BLaER1 treated with 17β-estradiol and CSF1 and Interleukin-3, amounts not matched to agents 10 nM and 100 nM (cell line): ENCODE results near the gene SDK1.

Source experiments
- H3K27ac ChIP-seq, 11 experiments: shearing (Covaris generic); formaldehyde crosslinking; 2 replicates each; pipeline ENCODE4 v1.8.1; 2022
- H3K27me3 ChIP-seq, 11 experiments: shearing (Covaris generic); formaldehyde crosslinking; 2 replicates each; pipeline ENCODE4 v1.8.1; 2022
- H3K36me3 ChIP-seq, 11 experiments: shearing (Covaris generic); formaldehyde crosslinking; 2 replicates each; pipeline ENCODE4 v1.8.1; 2022
- H3K4me1 ChIP-seq, 10 experiments: shearing (Covaris generic); formaldehyde crosslinking; 2 replicates each; pipeline ENCODE4 v1.8.1; 2022
- H3K4me2 ChIP-seq, 11 experiments: shearing (Covaris generic); formaldehyde crosslinking; 2 replicates each; pipeline ENCODE4 v1.8.1; 2022
- H3K4me3 ChIP-seq, 10 experiments: shearing (Covaris generic); formaldehyde crosslinking; 2 replicates each; pipeline ENCODE4 v1.8.1; 2022
- H3K9ac ChIP-seq, 11 experiments: shearing (Covaris generic); formaldehyde crosslinking; 2 replicates each; pipeline ENCODE4 v1.8.1; 2022
- H3K9me3 ChIP-seq, 11 experiments: shearing (Covaris generic); formaldehyde crosslinking; replicated peaks in 1 of 11; 2 replicates each; pipeline ENCODE4 v1.8.1; 2022
- H4K20me1 ChIP-seq, 11 experiments: shearing (Covaris generic); formaldehyde crosslinking; 2 replicates each; pipeline ENCODE4 v1.8.1; 2022
- Cebpa-rat ChIP-seq, 11 experiments: shearing (Covaris generic); IDR thresholded peaks; 2 replicates each; pipeline ENCODE4 v1.8.1; 2022

The SDK1 gene

DNA sequence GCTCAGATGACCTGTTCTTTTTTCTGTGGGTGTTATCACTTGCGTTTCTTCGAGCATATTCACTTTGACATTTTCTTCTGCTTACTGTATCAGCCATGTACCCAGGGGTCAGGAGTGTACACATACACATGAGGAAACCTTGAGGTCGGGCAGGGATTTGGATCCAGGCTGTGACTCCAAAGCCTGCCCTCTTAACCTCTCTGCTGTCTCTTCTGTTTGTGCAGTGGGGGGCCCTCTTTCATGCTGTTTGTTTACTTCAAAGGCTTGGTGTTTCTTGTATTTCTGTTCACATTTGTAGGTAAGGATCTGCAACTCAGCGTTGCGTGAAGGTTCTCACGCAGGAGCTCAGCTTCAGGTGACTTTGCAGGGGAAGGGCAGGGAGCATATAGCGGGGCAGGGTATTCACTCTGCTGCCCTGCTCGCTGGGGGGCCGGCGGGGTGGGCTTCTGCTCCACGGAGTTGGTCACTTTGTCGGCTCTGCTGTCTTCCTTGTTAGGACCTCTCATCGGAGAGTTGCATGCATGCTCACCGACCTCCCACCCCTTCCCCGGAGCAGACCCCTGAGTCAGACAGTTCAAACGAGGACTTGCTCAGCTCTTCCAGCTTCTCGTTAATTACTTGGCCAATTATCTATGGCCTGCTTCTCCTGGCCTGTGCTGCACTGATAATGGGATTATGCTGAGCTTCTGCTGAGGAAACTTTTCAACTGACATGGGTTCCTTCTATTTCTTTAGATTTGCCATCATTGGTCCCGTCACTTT, 77.5 kb downstream of the SDK1 start:
- Histone ChIP-seq H3K4me1 (no peaks in the 10 kb centered on the region), H3K36me3 (no peaks in the 10 kb centered on the region), H3K27ac (no peak overlapping the region), H4K20me1 (no peaks in the 10 kb centered on the region), H3K4me3 (no peak overlapping the region), H3K4me2 (no peak overlapping the region), H3K9me3 (no peaks in the 10 kb centered on the region), H3K27me3 (no peaks in the 10 kb centered on the region), H3K9ac (no peak overlapping the region)
- no peak for TF ChIP-seq Cebpa-rat (IDR thresholded peaks at IDR 0.05)

DNA sequence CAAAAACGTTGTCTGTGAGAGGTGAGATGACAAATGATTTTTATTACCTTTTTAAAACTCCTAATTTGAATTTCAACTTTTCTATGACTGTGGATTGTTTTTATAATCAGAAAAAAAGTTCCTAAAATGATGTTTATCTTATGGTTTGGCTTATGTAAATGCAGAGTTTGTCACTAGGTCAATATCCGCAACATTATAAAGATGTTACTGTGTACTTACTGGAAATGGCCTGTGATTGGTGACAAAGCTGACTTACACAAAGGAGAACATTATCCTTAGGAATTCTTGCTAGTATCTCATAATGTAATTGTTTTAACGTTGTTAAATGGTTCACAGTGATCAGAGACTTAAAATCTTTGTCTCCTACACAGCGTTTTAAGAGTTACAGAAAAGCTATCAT, 79.0 kb downstream of the SDK1 start:
- no peak overlapping the region for H3K4me2 ChIP-seq
- H3K4me1 ChIP-seq, result no peaks in the 10 kb centered on the region
- H3K36me3 ChIP-seq, result no peaks in the 10 kb centered on the region
- no peaks in the 10 kb centered on the region for H4K20me1 ChIP-seq
- H3K4me3 ChIP-seq, result no peak overlapping the region
- H3K27ac ChIP-seq, result no peak overlapping the region
- no peaks in the 10 kb centered on the region for H3K27me3 ChIP-seq
- no peaks in the 10 kb centered on the region for H3K9me3 ChIP-seq
- H3K9ac ChIP-seq, result no peak overlapping the region
- no peak for TF ChIP-seq Cebpa-rat (IDR thresholded peaks at IDR 0.05)

DNA sequence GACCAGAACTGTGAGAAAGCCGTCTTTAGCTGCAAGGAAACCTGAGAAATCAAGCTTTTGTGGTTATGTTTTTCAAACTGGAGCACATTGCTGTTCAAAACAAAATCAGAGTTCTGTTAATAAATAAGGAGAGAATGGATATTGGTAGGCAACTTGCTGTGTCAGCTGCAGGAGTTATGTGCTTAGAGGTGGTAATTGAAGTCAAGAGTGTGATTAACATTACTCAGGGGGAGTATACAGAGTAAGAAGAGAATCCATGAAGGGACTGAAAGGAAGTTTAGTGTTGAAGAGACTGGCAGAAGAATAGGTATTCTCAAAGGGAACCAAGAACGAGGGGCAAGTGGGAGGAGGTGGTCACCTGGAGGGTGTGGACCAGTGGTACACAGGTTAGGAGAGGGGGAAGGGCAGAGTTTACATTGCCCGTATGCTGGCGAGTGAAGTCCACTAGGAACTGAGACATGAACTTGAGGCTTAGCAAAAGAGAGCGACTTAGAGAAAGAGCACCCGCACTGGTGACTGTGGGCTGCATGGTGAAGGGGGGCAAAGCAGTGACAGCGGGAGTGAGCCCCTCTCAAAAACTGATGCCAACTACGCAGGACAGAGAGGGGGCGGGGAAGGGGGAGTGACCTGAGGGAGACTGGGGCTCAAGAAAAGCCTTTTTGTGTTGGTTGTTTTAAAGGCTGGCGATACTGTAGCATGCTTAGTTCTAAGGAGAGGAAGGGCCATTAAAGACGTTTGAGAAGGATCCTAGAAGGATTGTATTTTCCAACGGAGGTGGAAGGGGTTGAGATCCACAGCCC, 80.0 kb downstream of the SDK1 start:
- no peak for TF ChIP-seq Cebpa-rat (IDR thresholded peaks at IDR 0.05)
- Histone ChIP-seq H3K9ac (no peak overlapping the region), H3K4me3 (no peak overlapping the region), H3K36me3 (no peaks in the 10 kb centered on the region), H3K27ac (no peak overlapping the region), H3K9me3 (no peaks in the 10 kb centered on the region), H3K4me2 (no peak overlapping the region), H3K27me3 (no peaks in the 10 kb centered on the region), H4K20me1 (no peaks in the 10 kb centered on the region), H3K4me1 (no peaks in the 10 kb centered on the region)

DNA sequence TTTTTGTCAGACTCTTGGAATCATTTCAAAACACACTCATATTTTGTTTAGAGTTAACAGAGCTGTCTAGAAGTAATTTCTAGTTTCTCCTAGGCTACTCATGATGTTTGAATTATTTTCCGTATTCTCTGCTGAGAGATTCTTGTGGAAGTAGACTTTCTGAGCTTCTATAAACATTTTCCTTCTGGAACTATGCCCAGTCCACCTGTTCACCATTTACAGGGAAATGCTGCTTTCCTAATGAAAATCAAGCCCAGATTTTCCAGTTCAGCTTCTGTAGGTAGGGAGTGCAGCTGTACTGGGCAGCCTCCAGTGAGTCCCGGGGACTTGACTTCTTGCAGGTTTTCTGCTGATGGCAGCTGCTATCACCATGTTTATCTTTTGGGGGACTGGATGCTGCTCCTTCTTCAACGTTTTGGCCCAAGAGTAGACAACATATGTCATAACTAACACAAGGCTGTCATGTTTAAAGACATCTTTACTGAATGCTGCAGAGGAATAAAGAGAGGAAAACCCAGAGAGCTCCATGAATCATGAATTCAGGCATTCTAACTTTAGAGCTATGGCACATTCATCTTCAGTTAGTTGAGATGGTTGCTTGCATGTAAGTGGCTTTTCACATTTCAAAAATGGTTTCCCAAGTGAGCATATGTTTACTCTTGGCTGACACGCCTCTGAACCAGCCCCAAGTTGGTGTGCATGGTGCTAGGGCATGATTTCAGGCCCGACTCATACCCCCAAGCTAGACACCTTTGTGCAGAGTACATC, 85.6 kb downstream of the SDK1 start:
- no peak overlapping the region for H3K9ac ChIP-seq
- H3K4me1 ChIP-seq, result no peaks in the 10 kb centered on the region
- no peak overlapping the region for H3K4me3 ChIP-seq
- no peaks in the 10 kb centered on the region for H3K27me3 ChIP-seq
- H3K27ac ChIP-seq, result no peak overlapping the region
- no peaks in the 10 kb centered on the region for H3K36me3 ChIP-seq
- H3K9me3 ChIP-seq, result peaks cover 0 to 6% (median 0%) of the 10 kb centered on the region in 11 experiments; a peak in 1 of 22 replicates
- no peak for TF ChIP-seq Cebpa-rat (IDR thresholded peaks at IDR 0.05)
- H4K20me1 ChIP-seq, result no peaks in the 10 kb centered on the region
- no peak overlapping the region for H3K4me2 ChIP-seq

DNA sequence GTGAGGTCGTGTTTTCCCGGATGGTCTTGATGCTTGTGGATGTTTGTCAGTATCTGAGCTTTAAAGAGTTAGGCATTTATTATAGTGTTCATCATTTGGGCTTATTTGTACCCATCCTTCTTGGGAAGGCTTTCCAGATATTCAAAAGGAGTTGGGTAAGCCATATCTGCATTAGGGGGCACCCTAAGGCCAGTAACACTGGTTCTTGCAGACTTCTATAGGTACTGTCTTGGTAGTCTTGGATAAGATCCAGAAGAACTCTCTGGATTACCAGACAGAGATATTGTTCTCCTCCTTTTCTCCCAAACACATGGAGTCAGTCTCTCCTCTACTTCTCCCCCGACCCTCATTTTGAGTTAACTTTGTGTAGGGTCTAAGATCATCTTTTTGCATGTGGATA, 92.8 kb downstream of the SDK1 start:
- H3K4me1 ChIP-seq, result no peaks in the 10 kb centered on the region
- H3K27ac ChIP-seq, result no peak overlapping the region
- H3K27me3 ChIP-seq, result no peaks in the 10 kb centered on the region
- peaks cover 20 to 37% (median 29%) of the 10 kb centered on the region in 11 experiments for H3K9me3 ChIP-seq
- H4K20me1 ChIP-seq, result no peaks in the 10 kb centered on the region
- no peaks in the 10 kb centered on the region for H3K36me3 ChIP-seq
- no peak overlapping the region for H3K4me3 ChIP-seq
- TF ChIP-seq Cebpa-rat (IDR thresholded peaks at IDR 0.05), result no peak
- H3K9ac ChIP-seq, result no peak overlapping the region
- no peak overlapping the region for H3K4me2 ChIP-seq

DNA sequence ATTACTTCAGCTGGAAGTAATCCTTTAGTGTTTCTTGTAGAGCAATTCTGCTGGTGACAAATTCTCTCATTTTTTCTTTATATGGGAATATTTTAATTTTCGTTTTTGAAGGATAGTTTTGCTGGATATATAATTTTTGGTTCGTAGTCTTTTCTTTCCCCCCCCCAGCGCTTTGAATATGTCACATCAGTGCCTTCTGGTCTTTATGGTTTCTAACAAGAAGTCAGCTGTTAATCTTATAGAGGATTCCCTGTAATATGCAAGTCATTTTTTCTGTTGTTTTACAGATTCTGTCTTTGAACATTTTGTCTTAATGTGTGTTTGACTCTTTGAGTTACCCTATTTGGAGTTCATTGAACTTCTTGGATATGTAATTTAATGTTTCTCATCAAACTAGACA, 96.3 kb downstream of the SDK1 start:
- Histone ChIP-seq H3K4me1 (no peaks in the 10 kb centered on the region), H3K36me3 (no peaks in the 10 kb centered on the region), H3K9me3 (peaks cover 22 to 40% (median 32%) of the 10 kb centered on the region in 11 experiments), H4K20me1 (no peaks in the 10 kb centered on the region), H3K27me3 (no peaks in the 10 kb centered on the region), H3K9ac (no peak overlapping the region), H3K27ac (no peak overlapping the region), H3K4me3 (no peak overlapping the region), H3K4me2 (no peak overlapping the region)
- no peak for TF ChIP-seq Cebpa-rat (IDR thresholded peaks at IDR 0.05)

DNA sequence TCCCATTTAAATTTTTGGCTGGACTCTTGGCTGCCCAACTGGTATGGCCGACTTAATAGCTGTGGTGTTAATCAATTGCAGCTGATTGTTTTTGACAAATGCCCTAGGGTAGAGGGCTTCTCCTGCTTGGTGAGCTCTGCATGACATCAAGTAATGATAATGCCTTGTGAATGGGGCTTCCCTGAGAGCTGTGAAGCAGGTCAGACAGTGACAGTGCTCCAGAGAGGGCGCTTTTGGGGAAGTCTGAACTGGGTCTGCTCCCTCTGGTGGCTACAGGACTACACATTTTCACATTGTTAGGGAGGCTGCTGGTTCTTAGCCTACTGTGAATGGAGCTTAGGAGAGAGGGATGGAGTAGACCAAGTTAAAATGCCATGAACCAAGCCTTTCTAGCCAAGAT, 98.8 kb downstream of the SDK1 start:
- no peaks in the 10 kb centered on the region for H3K4me1 ChIP-seq
- no peaks in the 10 kb centered on the region for H4K20me1 ChIP-seq
- H3K4me3 ChIP-seq, result no peak overlapping the region
- H3K4me2 ChIP-seq, result no peak overlapping the region
- no peak overlapping the region for H3K27ac ChIP-seq
- peaks cover 21 to 28% (median 24%) of the 10 kb centered on the region in 11 experiments for H3K9me3 ChIP-seq
- no peaks in the 10 kb centered on the region for H3K36me3 ChIP-seq
- H3K9ac ChIP-seq, result no peak overlapping the region
- H3K27me3 ChIP-seq, result no peaks in the 10 kb centered on the region
- TF ChIP-seq Cebpa-rat (IDR thresholded peaks at IDR 0.05), result no peak

DNA sequence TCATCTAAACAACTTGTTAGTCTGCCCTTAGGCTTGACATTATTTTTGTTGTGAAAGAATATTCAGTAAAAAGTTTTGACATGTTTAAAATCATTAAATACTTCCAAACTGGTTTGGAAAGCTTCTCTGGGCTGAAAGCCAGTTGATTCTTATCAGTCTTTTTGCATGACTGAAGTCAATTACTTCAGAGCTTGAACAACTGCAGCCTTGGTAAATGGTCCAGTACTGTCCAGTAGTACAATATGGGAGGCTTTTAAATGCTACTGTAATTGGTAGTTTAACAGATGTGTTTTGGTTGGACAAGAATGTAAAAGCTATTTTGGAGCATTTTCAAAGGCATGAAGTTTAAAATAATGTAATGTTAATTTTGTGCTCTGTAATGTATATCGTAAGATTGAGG, 103.4 kb downstream of the SDK1 start:
- Histone ChIP-seq H4K20me1 (no peaks in the 10 kb centered on the region), H3K9me3 (peaks cover 0 to 6% (median 0%) of the 10 kb centered on the region in 11 experiments; a peak in 3 of 22 replicates), H3K4me3 (no peak overlapping the region), H3K27ac (no peak overlapping the region), H3K4me2 (no peak overlapping the region), H3K4me1 (peaks cover 0 to 11% (median 8%) of the 10 kb centered on the region in 10 experiments; a peak in 12 of 20 replicates), H3K36me3 (no peaks in the 10 kb centered on the region), H3K27me3 (no peaks in the 10 kb centered on the region), H3K9ac (no peak overlapping the region)
- no peak for TF ChIP-seq Cebpa-rat (IDR thresholded peaks at IDR 0.05)
